Hematopoietic multipotent progenitor cell (in vitro differentiated cells): ENCODE data around the gene SERPINE1. TPM values are rescaled to one million over a fixed set of nuclear protein-coding genes. Genes with fewer than 3 reads are reported as not detected.
A peak's percentile ranks its signal among the peaks of the same experiment; 100 is the strongest.

ENCODE experiments used
- DNase-seq, 3 donors: peaks; one replicate each; pipeline ENCODE4 v3.0.0-alpha.2; 2011 to 2015; ENCODE audit warnings: low read depth in 2 of 3, low spot score in 2 of 3
- total RNA-seq: library from RNA; depleted of rRNA; stranded (reverse); fragments of >200 nt; gene quantifications from one replicate; pipeline ENCODE4 v1.2.3, GENCODE V29; 2012

SERPINE1 gene
- total RNA-seq, 1 donor = 14.8 TPM

DNA sequence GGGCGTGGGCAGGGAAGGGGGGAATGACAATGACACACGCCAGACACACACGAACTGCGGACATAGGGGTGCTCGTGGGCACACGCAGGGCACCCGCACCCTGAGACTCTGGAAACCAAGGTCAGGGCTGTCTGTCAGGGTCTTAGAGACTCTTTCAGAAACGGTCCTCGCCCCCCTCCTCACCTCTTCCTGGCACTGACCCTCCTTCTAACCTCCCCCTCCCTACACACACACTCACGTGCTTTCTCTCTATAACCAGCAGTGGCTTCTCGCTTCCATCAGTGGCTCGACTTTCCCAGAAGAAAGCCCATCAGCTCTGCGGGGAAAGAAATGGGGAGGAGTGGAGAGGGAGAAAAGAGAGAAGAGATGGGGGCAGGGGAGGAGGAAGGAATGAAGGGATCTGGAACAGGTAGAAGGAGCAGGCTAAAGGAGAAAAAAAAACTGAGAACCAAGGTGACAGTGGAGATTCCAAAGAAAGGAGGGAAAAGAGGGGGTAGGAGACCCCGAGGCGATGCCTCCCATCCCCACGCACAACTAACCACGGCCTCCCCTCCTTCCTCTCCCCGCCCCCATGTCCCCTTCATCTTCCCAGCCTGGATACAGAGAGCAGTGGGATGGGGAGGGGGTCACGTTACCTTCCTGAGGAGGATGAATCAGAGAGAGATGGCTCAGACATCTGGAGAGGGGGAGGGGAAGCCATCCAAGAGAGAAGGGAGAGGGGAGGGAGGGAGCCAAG is 40.2 kb downstream of the SERPINE1 start:
- DNase-seq = no peak

DNA sequence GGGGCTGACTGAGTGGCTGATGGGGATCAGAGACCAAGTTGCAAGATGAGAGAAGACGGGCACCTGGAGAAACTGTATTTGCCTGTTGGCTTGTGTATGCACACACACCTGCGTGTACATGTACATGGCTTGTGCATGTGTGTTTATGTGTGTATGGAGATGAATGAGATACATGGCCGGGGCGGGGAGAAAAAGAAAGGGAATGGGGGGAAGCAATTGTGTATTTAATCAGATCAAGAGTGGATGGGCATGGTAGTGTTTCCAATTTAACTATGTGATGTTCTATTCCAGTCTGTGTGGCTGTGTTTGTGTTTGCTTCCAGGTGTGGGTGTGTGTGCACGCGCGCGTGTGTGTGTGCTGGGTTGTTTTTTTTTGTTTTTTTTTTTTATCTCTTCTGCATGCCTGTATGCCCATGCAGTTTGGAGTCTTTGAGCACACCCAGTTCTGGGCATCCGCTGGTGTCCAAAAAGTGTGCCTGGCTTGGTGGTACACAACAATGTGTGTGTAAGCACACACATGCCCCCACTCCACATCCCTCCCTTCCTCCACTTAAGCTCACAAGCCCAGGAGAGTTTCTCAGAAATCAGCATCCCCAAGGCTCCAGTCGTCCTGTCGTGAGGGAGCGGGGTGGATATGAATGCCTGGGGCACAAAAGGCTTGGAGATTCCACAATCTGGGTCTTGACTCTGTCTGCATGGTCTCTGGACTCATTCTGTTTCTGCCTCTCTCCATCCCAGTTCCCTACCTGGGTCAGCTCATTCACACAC is 40.9 kb downstream of the SERPINE1 start:
- DNase-seq = no peak

DNA sequence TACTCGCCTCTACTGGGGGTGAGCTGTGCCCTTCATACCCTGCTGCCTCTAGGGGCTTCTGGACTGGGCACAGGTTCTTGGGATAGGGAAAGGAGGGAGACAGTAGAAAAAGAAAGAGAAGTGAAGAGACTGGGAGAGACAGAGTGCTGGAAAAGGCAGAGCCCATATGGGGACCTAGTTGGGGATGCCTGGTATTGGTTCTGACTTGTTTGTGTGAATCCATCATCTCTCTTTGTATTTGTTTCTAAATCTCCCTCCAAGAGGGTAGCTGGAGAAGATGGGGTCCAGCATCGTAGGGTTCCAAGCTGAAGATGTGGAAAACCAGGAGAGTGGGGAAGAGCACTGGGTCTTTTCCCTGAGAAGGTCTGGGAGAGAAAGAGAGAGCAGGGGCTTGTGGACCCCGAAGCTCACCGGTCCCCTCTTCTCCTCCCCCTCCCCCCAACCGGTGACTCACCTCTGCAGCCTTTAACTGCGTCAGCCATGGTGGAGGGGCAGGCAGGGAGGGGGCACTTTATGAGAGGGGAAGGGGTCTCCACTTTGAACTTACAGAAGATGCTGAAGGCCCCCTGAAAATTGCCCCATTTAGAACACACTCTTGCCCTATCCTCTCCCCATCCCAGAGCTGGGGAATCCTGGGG is 41.6 kb downstream of the SERPINE1 start:
- no peak for DNase-seq

DNA sequence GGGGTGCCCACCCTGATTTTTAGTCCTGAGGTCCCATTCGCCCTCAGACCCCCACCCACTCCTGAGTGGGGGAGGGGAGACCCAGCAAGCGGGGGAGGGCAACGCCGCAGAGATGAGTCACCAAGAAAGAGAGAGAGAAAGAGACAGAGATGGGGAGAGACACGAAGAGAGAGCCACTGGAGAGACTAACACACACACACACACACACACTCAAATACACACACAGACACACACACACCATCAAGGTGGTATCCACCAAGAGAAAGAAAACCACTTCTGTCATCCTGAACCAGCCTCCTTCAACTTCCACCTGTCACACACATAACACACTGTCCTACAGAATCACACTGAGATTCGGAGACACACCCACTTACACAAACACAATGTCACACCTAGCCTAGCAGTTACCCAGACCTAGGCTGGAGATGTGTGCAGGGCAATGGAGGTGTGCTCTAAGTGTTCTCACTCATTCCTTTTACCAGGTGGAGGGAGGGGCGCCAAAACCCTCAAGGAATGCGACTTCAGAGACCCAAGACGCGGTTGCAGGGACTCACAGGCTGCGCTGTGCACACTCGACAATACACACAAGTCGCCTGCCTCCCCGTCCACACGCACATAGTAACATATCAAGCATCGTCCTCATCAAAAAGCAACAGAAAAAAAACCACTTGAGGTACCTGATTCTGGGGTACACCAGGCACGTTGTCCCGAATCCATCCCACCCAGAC is 42.4 kb downstream of the SERPINE1 start:
- no peak for DNase-seq

DNA sequence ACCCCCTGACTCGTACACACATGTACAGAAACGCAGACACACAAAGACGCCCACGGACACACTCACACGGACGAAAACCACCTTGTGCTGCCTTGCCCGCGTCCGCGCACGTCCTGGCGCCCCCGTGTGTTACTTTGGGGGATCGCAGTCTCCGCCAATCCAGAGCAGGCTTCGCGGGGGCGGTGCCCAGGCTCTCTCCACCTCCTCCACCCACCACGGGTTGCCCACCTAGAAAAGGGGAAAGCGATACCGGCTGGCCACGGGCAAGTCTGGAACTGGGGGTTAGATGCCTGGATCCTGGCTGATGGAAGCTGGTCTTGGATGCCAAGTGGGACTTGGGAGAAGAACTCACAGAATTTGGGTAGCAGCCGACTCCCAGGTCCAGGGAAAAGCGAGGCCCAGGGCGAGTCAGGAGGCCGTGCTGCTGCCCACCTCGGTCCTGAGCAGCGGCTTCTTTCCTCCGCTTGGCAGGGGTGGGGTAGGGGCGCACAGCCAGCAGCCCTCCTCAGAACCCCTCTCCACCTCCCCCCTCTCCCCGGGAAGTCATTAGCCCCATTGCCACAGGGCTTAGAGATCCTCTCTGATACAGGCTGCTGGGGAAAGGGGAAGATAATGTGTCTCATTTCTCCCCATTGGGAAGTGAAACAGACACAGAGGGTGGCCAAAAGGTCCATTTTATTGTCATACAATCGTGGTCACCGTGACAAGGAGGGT is 43.1 kb downstream of the SERPINE1 start:
- DNase-seq = peak in 2 of 3 donors; percentile 78 to 80

DNA sequence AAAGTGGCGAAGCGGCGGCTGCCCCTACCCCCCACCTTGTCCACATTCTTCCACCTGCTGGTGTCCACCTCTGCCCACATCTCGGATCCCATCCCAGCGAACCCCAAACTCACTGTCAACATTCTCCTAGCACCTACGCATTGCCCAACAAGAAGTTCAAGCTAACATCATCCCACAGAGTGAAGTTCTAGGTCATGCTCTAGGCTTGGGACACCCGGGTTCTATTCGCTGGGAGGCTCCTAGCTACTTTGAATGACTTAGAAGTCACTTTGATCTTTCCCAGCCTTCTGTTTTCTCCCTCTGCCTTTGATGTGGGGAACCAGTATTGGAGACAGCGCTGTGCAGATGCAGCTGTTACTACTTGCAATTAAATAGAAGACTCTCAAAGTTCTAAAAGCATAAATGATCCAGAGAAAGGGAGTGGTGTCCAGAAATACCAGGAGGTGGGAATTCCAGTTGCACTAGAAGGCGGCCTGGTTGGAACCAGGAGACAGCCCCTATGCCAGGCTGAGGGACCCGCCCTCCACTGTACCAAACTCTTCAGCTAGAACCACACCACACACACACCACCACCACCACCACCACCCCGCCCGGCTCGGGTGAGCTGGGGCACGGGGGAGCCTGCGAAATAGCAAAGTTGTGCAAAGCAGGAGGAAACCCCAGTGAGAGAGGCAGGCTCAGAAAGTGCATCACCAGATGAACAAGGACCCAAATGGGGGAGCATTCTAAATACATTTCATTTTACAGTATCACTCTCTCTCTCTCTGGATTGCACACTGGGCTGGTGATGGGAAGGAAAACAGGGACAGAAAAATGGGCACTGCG is 43.9 kb downstream of the SERPINE1 start:
- DNase-seq = no peak

DNA sequence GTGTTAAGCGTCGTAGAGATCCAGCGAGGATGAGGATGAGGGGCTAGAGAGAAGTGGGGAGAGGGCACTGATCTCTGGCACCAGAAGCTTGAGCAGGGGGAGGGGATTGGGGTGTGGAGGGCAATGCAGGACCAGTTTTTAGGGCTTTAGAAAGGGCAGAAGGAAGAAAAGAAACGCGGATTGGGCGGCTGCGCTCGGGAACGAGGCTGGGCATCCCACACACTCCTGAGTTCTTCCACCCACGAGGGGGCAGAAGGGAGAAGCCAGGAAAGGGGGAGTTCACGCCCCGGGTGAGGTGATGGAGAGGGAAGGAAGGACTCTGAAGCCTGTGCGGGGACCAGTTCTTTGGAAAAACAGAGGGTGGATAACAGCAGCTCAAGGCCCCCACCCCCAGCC is 44.5 kb downstream of the SERPINE1 start:
- DNase-seq = no peak

DNA sequence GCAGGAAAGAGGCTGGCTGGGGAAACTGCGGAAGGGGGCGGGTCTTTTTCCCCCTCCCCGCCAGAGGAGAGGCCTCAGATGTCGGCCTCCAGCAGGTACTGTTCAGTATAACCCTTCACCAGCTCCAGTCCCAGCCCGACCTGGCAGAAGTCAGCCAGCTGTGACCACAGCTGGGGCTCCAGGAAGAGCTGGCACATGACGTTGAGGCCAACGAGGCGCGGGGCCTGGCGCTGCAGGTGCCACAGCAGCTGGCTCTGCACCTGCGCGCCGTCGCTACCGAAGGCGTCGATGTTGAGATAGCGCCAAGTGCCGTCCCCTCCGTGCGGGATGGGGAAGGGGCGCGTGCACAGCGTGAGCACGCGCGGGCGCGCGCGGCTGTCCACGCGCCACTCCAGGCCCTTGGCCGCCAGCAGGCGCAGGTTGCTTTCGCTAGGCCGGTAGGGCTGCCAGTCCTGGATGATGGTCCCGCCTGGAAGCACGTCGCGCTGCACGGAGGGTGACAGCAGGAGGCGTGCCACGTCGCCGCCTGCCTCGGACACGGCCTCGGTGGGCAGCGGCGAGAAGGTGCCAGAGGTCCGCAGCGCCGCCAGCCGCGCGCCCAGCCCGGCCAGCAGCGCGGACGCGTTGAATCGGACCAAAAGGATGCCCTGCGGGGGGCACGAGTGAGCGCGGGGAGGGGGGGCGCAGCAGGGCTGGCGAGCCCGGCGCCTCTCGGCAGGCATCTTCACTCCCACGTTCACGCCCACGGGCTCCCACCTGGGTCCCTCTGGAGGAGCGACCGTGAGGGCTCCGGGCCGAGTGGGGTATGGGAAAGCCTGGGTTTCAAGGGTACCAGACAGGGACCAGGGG is 45.3 kb downstream of the SERPINE1 start:
- peak in 2 of 3 donors; percentile 73 to 82 for DNase-seq

DNA sequence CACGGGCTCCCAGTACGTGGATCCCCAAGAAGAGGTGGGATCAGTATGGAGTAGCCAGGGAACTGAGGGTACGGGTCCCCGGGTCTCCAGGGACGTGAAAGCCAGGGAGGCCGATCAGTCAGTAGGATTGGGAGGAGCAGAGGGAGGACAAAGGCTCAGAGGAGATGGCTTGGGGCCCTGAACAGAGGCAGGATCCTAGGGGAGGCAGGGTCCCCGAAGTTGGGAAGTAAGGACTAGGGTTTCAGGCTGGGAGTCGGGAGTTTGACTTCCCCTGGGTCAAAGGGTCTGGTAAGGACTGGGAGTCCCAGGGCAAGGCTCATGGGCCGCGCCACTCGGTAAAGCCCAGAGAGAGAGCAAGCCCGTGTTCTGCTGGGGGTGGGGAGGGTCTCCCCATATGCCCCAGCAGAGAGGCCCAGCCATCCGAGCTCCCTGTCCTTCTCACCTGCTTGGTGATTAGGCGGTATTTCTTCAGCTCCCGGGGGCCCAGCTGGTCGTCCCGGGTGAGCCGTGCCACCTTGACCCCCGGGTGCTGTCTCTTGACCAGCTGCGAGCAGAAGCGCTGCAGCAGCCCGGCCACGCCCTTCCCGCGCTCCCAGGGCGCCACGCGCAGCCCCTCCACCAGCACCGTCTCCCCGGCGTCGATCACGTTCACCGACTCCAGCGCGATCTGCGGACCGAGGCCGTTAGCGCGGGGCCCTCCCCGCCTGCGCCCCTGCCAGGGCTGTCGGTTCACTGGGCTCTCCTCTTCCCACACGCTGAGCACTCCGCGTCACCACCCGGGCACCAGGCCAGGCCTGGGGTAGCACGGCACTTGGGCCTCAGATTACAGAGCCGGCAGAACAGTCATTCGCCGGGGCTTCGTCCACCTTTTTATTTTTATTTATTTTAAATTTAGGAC is 46.2 kb downstream of the SERPINE1 start:
- DNase-seq = peak in 2 of 3 donors; percentile 68 to 78

DNA sequence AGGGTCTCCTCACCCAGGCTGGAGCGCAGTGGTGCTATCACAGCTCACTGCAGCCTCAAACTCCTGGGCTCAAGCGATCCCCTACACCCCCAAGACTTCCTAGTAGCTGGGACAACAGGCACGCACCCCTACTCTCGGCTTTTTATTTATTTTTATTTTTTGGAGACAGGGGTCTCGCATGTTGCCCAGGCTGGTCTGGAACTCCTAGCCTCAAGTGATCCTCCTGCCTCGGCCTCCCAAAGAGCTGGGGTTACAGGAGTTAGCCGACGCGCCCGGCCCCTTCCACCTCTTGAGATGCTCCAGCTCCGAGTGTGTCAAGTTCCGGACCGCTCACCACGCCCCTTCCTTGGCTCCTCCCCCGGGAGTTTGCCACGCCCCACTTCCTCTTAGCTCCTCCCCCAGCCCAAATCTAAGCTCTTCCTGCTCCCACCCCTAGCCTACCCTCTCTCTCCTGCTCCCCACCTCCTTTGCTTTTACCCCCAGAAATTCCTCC is 46.9 kb downstream of the SERPINE1 start:
- peak in 2 of 3 donors; percentile 54 to 61 for DNase-seq

DNA sequence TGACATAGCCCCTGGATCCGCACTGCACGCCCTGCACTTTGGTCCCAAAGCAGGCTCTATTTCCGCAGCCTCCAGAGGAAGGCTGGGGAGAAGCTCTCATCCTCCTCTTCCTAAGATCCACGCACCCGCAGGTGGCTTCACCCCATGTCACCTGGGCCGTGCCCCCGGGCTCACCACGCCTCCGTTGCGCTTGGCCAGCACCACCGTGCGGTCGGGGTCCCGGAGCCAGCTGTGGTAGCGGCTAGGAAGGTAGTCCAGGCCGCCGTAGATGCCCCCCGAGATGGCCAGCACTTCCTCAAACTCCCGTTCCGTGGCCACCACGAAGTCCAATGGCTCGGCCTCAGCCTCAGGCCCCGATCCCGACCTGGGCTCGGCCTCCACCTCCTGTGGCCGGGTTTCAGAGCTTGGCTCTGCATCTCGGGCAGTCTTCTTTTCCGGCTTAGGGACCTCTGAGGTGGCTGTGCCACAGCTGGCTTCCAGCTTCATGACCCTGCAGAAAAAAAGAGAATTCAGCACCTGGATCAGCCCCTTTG is 47.5 kb downstream of the SERPINE1 start:
- no peak for DNase-seq

DNA sequence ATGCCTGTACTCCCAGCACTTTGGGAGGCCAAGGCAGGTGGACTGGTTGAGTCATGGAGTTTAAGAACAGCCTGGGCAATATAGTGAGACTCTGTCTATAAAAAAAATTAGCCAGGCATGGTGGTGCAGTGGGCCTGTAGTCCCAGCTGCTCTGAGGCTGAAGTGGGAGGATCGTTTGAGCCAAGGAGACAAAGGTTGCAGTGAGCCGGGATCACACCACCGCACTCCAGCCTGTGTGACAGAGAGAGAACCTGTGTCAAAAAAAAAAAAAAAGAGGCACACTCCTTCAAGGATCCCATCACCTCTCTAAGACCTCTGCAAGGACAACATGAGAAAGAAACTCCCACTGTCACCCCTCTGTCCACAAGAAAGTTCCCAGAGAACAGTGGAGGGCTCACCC is 48.8 kb downstream of the SERPINE1 start:
- DNase-seq = no peak

DNA sequence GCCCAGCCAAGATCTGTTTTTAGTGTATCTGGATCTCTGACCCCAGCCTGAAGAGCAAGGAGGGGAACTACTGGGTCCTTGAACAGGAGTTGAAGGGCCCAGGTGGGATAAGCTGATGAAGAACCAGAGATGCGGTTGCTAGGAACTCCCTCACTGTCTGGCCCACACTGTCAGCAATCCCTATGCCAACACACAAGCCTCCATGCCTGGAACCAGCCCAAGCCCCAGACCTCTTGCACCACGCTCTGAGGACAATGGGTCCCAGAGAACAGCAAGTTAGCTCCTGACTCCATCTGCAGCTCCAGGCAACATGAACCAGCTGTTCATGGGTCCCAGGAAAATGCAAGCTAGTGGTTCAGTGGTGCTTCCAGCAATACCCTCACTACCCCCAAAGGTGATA is 50.7 kb downstream of the SERPINE1 start:
- no peak for DNase-seq

DNA sequence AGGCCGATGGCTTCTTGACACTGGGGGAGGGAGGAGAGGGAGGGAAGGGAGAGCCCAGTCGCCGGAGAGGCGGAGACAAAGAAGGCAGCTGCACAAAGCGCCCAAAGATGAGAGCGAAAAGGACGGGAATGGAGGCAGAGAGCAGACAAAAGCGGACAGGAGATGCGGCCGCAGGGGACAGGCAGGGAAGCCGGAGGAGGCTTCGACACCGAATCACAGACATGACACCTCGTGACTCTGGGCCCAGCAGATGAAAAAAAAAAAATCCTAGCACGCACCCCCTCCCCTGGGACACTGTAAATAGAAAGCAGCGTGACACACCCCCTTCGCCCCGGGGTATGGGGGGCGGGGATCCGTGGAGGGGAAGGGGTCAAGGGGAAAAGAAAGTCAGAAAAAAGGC is 52.2 kb downstream of the SERPINE1 start:
- DNase-seq = no peak

DNA sequence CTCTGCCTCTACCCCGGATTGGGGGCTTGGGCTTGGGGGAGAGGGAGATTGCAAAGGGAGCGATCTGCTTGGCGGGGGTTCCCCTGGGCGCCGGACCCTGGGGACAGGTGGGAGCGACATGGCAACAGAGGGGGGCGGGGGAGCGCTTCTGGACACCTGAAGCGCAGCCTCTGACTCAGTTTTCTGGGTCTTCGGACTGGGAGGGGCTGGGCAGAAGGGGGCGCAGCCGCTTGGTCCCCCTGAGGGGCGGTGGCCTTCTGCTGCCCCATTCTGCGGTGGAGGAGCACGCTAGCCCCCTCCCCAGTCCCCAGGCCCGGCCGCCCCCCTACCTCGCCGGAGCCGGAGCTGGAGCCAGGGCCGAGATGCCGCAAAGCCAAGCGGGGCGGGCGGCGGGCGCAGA is 52.8 kb downstream of the SERPINE1 start:
- no peak for DNase-seq

DNA sequence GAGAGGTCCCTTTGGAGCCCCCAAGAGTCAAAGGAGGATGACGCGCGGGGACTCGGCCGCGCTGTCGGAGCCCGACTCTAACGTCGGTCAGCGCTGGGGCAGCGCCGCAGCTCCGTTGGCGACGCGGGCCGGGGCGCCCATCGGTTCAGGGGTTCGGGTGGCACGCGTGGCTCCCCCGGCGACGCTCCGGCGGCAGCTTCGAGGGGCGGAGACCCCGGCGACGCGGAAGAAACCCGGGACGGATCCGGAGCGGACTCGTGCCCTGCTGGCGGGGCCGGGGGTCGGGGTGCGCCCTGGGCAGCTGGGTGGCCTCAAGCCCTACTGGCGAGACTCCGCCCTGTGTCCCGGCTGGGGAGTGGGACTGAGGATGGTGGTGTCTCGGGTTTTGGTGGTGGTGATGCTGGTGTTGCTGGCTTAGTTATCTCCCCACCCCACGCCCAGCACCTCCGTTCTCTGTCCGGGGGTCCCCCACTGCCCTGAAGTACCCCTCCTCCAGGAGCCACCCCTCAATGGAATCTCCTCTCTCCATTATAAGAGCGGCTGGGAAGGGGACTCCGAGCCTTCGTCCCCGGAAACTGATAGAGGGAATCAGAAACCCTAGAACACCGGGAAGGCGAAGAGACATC is 53.3 kb downstream of the SERPINE1 start, which contains the start of gene NAT16:
NAT16 (minus strand) TSS at position 164 of the 626 bp plus-strand sequence. CDS start 5,486 bp downstream, outside the sequence.
- DNase-seq = no peak
